Limb (tissue), 2 donors: ENCODE data around the gene ZBTB20.
A peak's percentile ranks its signal among the peaks of the same experiment; 100 is the strongest.
"Not testable (repeated sequence)": the region's sequence is repeated elsewhere in the genome, so short reads cannot be mapped to it uniquely, and the experiment has no call there.

Experiments
- DNase-seq, 2 donors: peaks; one replicate each; pipeline ENCODE4 v3.0.0-alpha.2; 2016; ENCODE audit errors: extremely low spot score in 2 of 2

Gene ZBTB20

DNA sequence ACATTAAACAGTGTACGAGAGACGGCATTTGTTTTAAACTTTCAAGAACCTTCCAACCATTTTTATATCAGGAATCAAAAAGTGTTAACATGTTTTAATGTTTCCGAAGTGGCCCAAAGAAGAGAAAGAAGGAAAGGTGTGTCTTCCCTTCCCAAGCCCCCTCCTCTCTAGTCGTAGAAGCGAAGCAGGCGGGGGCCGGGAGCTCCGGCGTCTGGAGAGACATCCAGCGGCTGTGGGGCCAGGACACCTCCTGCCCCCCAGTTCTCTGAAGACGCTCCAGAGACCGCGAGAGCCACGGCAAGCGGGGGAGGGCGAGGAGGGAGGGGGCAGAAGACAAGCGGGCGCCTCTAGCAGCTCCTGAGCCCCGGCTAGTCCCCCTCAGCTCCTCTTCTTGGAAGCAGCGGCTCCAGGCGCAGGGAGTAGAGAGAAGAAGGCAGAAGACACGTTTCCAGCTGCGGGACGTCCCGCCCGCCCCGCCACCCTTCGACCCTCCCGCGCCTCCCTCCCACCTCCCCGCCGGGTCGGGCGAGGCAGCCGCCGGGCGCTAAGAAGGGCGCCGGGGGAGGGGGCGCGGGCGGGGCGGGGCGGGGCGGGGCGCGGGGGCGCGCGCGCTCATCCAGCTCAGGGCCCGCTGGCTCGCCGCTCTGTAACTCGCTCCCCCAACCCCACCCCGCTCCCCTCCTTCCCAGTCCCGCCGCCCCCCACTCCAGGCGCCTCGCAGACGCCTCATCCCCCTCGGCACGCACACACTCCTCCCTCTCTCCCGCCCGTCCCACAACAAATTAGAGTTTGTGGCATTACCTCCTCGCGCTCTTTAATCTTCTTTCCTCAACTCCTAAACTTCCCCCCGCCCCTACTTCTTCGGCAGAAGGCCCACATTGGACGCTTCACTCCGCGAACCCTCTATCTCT is at the start of gene ZBTB20:
TSS of gene ZBTB20 (minus strand) at position 871 of the 911 bp plus-strand sequence.
- peak; percentile 68 to 91 for DNase-seq

- DNase-seq: no peak
Observed at GRCh38 chr3:115194476-115194875, 47.4 kb upstream of the ZBTB20 start.

GRCh38 chr3:115190747-115191146 is 43.7 kb upstream of the ZBTB20 start:
- DNase-seq: no peak

- DNase-seq: no peak
Observed at GRCh38 chr3:115187149-115187757, 40.2 kb upstream of the ZBTB20 start.

GRCh38 chr3:115186351-115187148 is 39.5 kb upstream of the ZBTB20 start:
- DNase-seq: no peak

- DNase-seq: not testable (repeated sequence)
Observed at GRCh38 chr3:115184859-115185572, 37.9 kb upstream of the ZBTB20 start.

DNA sequence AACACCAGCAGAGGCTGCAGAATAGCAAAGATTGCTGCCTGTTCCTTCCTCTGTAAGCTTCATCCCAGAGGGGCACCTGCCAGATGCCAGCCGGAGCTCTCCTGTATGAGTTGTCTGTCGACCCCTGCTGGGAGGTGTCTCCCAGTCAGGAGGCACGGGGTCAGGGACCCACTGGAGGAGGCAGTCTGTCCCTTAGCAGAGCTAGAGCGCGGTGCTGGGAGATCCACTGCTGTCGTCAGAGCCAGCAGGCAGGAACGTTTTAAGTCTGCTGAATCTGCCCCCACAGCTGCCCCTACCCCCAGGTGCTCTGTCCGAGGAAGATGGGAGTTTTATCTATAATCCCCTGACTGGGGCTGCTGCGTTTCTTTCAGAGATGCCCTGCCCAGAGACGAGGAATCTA is 31.8 kb upstream of the ZBTB20 start:
- not testable (repeated sequence) for DNase-seq

DNA sequence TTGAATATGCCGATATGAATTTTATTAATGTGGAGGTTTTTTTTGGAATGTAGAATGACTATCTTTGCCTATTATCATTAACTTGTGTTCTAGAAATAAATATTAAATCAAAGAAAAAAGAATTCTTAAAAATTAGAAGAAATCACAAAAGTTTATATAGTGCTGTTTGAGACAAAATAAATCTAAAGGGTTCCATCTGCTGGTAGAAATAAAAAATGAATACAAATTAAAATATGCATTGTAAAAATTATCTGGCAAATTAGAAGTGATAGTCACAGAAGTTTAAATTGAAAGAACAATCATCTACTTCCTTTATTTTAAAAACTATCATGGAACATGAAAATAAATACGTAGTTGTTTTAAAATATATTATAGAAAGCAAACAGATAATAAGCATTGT is 22.7 kb upstream of the ZBTB20 start:
- peak in 1 of 2 donors; percentile 18 for DNase-seq

DNA sequence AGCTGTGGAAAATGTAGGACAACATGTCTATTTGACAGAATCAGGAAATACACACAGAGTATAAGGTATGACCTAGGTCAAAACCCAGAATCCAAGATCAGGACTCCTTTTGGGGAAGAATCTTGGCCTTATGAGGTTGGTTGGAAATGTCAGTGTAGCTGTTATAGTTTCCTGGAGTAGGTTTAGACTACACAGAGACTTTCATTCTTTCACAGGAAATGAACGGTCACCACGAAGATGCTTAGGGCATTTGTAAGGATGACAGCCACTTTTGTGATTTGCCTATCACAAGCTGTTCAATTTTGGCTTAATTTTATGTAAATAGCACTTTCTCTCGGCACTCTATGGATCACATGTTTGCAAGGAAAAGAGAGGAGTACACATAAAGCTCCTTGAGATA is 18.6 kb upstream of the ZBTB20 start:
- no peak for DNase-seq

- DNase-seq: no peak
Observed at GRCh38 chr3:115165266-115165665, 18.2 kb upstream of the ZBTB20 start.

DNA sequence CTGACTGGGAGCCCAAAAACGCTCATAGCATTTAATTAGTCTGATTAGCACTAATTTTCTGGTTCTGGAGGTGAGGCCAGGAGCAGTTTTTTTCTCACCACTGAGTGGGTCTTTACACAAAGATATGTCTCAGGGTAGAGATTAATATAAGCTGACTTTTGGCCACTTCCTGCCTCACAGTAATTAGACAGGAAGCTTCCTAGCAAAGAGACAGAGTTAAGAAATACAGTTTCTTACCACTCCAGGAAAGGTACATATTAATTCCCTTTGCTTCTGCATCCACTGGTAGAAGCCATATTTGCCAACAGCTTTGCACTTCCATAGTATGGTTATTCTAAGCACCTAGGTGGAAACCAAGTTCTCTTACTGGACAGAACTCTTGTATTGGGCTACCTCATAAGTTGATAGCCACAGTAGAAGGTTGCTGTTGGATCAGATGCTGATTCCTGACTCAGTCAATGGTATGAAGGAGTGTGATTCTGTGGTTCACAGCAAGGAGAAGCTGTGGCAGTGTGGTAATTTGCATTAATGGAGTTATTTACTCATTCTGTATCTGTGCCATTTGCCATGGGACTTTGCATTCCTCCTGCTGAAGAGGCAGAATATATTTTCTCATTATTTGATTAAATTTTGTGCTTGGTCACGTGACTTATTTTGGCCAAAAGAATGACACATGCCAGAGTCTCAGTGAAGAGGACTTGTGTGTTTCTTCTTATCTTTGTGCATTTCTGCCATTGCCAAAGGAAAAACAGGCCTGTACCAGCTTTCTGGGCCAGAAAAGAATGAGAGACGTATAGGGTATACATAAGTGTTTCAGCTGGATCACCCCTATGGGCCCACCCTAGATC is 17.5 kb upstream of the ZBTB20 start:
- no peak for DNase-seq

DNA sequence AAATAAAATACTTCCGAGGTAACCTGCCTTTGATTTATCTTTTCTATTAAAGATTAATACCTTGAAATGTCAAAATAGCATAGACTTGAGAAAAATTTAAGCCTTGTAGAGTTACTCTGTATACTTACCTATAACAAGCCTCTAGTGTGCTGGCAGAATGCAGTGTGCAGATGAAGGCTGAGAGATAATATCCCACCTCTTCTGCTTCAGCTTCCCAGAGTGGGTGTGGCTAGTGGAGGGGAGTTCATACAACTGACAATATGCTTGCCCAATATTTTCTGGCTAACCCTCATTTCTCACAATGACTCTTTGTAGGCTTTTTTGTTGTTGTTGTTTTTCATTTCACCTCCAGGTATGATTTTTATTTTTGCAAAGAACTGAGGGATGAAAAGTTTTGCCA is 15.7 kb upstream of the ZBTB20 start:
- no peak for DNase-seq

DNA sequence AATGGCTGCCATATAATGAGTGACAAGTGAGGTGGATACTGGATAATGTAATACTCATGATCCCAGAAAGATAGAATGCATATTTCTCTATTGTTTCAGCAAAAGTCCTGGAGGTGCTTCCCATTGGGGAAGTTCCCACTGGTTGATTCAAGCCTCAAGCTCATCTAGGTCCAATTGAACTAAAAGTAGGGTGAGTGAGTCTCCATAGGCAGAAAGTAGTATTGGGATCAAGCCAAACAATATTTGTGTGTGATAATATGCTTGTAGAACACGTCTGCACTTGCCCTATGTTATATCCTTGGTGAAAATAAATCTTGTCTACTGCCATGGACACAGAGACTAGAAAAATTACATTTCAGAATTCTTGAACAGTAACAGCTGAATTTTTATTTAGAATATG is 14.8 kb upstream of the ZBTB20 start:
- no peak for DNase-seq

DNA sequence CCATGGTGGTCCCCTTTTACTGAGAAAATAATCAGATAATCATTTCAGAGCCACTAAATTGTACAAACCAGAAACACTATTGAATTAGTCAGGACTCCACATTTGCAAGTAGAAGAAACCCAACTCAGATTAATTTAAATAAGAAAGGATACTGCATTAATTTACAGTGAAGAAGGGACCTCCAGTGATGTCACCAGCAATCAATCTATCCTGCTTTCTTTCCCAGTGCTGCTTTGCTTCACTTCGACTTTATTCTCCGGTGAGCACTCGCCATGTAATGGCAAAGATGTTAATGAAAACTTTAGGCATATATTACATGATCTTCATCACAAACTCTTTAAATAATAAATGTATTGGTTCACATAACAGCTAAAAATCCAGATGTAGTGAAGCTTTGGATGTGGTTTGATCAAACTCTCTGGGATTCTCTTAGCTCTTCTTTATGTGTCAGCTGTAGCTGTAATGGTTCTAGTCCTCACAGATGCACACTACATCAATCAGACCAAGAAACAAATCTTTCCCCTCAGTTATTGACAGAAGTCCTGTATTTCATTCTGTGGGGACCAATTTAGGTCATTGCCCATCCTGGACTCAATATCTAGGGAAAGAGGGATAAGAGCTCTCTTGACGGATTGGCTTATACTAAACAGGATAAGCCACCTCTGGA is 14.2 kb upstream of the ZBTB20 start:
- DNase-seq: no peak

- DNase-seq: no peak
Observed at GRCh38 chr3:115160295-115160694, 13.2 kb upstream of the ZBTB20 start.

DNA sequence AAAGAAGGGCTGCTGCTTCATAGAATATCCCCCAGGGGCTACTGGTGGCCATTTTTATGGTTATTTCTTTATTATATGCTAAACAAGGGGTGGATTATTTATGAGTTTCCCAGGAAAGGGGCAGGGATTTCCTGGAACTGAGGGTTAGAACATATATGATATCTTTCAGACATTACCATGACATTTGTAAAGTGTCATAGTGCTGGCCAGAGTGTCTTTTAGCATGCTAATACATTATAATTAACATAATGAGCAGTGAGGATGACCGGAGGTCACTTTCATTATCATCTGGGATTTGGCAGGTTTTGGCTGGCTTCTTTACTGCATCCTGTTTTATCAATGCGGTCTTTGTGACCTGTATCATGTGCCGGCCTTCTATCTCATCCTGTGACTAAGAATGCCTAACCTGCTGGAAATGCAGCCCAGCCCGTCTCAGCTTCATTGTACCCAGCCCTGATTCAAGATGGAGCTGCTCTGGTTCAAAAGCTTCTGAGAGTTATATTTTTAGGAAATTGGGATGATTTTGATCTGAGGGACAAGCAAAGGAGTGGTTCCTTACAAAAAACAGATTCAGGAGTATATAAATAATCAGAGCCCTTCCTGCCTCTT is 9.1 kb upstream of the ZBTB20 start:
- DNase-seq: no peak

GRCh38 chr3:115154611-115155010 is 7.5 kb upstream of the ZBTB20 start:
- no peak for DNase-seq

DNA sequence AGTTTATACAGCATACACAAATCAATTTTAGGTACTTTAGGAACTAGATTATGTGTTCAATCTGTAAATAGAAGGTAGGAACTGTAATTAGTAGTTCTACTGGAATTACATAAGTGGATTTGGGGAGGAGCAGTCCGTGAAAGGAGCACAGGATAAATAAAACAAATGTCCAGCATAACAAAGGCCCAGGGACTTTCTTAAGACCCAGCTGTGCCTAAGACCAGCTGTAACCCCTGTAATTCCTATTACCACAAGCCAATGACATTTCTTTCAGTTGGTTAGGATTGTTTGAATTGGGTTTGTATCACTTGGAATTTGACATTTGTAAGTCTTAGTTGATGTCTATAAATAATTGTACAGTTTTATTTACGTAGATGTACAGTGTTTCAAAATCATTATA is 4.8 kb upstream of the ZBTB20 start:
- DNase-seq: no peak

DNA sequence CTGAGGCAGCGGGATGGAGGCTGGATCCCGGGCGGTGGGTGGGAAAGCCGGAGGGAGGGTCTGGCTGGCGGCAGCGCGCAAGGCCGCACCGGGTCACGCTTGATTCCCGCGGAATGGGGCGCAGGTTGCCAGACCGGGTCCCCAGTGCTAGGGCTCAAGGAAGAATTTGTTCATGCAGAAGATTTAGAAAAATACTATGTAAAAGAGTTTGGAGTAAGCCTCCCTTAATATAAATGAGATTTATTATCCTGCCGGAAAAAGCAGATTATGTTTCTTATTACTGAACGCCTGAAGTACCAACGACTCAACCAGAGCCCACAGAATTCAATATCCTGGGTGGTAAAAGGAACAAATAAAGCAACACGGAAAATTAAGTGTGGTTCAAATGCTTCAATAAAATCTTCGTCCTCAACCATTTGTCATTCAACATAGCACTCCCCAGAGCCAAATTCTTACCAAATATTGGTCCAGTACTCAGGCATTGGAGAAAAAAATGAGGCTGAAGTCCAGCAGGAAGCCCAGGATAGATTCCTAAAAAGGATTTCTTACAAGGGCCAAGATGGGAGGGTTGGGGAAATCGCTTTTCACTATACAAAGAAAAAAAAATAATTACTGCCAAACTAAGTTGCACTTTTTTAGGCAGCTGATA is 1.2 kb upstream of the ZBTB20 start:
- DNase-seq: no peak
